SK-N-SH (cell line): ENCODE data around the gene CORO6. TPM values are rescaled to one million over a fixed set of nuclear protein-coding genes. Genes with fewer than 3 reads are reported as not detected.

Experiments
- CTCF ChIA-PET: fragments of 300-600, 350-600 bp; formaldehyde crosslinking; extraction: SDS; loops from one replicate; lab custom pipeline; 2021; lab: Yijun Ruan, JAX
- POLR2A ChIA-PET: fragments of 350-600 bp; sonication (Branson Sonifier 250); formaldehyde crosslinking; extraction: SDS; loops from one replicate; lab custom pipeline; 2020; ENCODE audit warnings: antibody characterized with exemption, inconsistent platforms; lab: Yijun Ruan, JAX
- DNase-seq: peaks from one replicate; pipeline ENCODE4 v3.0.0; 2012
- H2AFZ ChIP-seq: fragments of 200-600 bp; sonication (generic); 2 replicates; pipeline ENCODE4 v1.8.1; 2016; ENCODE audit warnings: antibody characterized with exemption, mild to moderate bottlenecking, low read depth
- H3F3A ChIP-seq: fragments of 200-600 bp; sonication (generic); replicated peaks from 2 replicates; pipeline ENCODE3; 2016; ENCODE audit warnings: antibody characterized with exemption, mild to moderate bottlenecking; ENCODE audit not compliant: insufficient read depth
- H3K27ac ChIP-seq, 2 experiments: fragments of 200-500 bp in 1 of 2; fragments of 200-600 bp in 1 of 2; sonication (Bioruptor generic) in 1 of 2; sonication (generic), shearing (Covaris generic) in 1 of 2; 2 replicates each; pipeline versions ENCODE4 v1.5.1 to v1.6.1; 2014 to 2016; ENCODE audit warnings: low read depth in 2 of 2, inconsistent platforms in 1 of 2, low read length in 1 of 2, mild to moderate bottlenecking in 1 of 2, mixed read lengths in 1 of 2
- H3K27me3 ChIP-seq: fragments of 200-600 bp; sonication (generic), shearing (Covaris generic); 2 replicates; pipeline ENCODE4 v1.6.1; 2016; ENCODE audit warnings: mixed run types; ENCODE audit not compliant: insufficient read depth
- H3K36me3 ChIP-seq, 2 experiments: fragments of 200-500 bp in 1 of 2; fragments of 200-600 bp in 1 of 2; sonication (Bioruptor generic) in 1 of 2; sonication (generic) in 1 of 2; replicated peaks in 1 of 2; 2 replicates each; pipeline versions ENCODE3 to v1.5.1; 2014 to 2016; ENCODE audit warnings: low read length in 1 of 2, mild to moderate bottlenecking in 1 of 2; ENCODE audit not compliant: insufficient read depth in 2 of 2, control insufficient read depth in 1 of 2
- H3K4me1 ChIP-seq, 2 experiments: fragments of 200-500 bp in 1 of 2; fragments of 200-600 bp in 1 of 2; sonication (Bioruptor generic) in 1 of 2; sonication (generic), shearing (Covaris generic) in 1 of 2; 2 replicates each; pipeline versions ENCODE4 v1.5.1 to v1.6.1; 2014 to 2016; ENCODE audit warnings: low read depth in 1 of 2, low read length in 1 of 2, mixed run types in 1 of 2; ENCODE audit not compliant: insufficient read depth in 2 of 2, control insufficient read depth in 1 of 2
- H3K4me2 ChIP-seq: fragments of 200-600 bp; sonication (generic), shearing (Covaris generic); 2 replicates; pipeline ENCODE4 v1.6.1; 2017; ENCODE audit warnings: mixed run types
- H3K4me3 ChIP-seq, 2 experiments: fragments of 200-500 bp in 1 of 2; fragments of 200-600 bp in 1 of 2; sonication (Bioruptor generic) in 1 of 2; sonication (generic), shearing (Covaris generic) in 1 of 2; 2 replicates each; pipeline versions ENCODE4 v1.5.1 to v1.8.1; 2014 to 2016; ENCODE audit warnings: low read depth in 2 of 2, inconsistent platforms in 1 of 2, low read length in 1 of 2, mild to moderate bottlenecking in 1 of 2, mixed read lengths in 1 of 2, moderate library complexity in 1 of 2
- H3K79me2 ChIP-seq: fragments of 200-600 bp; sonication (generic); 2 replicates; pipeline ENCODE4 v1.8.1; 2017; ENCODE audit warnings: mild to moderate bottlenecking; ENCODE audit not compliant: insufficient read depth
- H3K9ac ChIP-seq: fragments of 200-600 bp; sonication (generic); 2 replicates; pipeline ENCODE4 v1.6.1; 2017; ENCODE audit warnings: mixed run types
- H3K9me2 ChIP-seq: fragments of 200-600 bp; sonication (generic); 2 replicates; pipeline ENCODE4 v1.6.1; 2017; ENCODE audit warnings: mixed run types
- H3K9me3 ChIP-seq: fragments of 200-600 bp; sonication (generic); 2 replicates; pipeline ENCODE4 v1.6.1; 2017; ENCODE audit warnings: mixed run types, mild to moderate bottlenecking, moderate library complexity
- H4K20me1 ChIP-seq: fragments of 200-600 bp; sonication (generic); 2 replicates; pipeline ENCODE4 v1.6.1; 2017; ENCODE audit warnings: mild to moderate bottlenecking, mixed run types; ENCODE audit not compliant: insufficient read depth
- CHD2 ChIP-seq: fragments of 150-350 bp; IDR thresholded peaks from 2 replicates; pipeline ENCODE4 v1.6.1; 2018; ENCODE audit warnings: low read length; ENCODE audit not compliant: partially characterized antibody
- FOSL2 ChIP-seq: IDR thresholded peaks from 2 replicates; pipeline ENCODE4 v1.4.0; 2012; ENCODE audit warnings: low read depth, mild to moderate bottlenecking, moderate library complexity, borderline replicate concordance
- GABPA ChIP-seq: IDR thresholded peaks from 2 replicates; pipeline ENCODE4 v1.4.0; 2012; ENCODE audit warnings: low read depth, mild to moderate bottlenecking
- JUND ChIP-seq: IDR thresholded peaks from 2 replicates; pipeline ENCODE4 v1.4.0; 2012
- MEF2A ChIP-seq: IDR thresholded peaks from 2 replicates; pipeline ENCODE4 v1.4.0; 2012; ENCODE audit warnings: low read depth, borderline replicate concordance
- RCOR1 ChIP-seq: fragments of 150-350 bp; IDR thresholded peaks from 2 replicates; pipeline ENCODE4 v1.6.1; 2017; ENCODE audit warnings: antibody characterized with exemption, low read length
- RFX5 ChIP-seq: IDR thresholded peaks from 2 replicates; pipeline ENCODE4 v1.6.1; 2012; ENCODE audit warnings: mild to moderate bottlenecking, improper control_type of control experiment, low read length
- SMC3 ChIP-seq: IDR thresholded peaks from 2 replicates; pipeline ENCODE4 v1.6.1; 2012; ENCODE audit warnings: low read depth, low read length, improper control_type of control experiment
- TEAD4 ChIP-seq: IDR thresholded peaks from 2 replicates; pipeline ENCODE4 v1.4.0; 2012; ENCODE audit warnings: mild to moderate bottlenecking, borderline replicate concordance; ENCODE audit not compliant: insufficient read depth
- WGBS: methylation state at CpG from one replicate; pipeline ENCODE4 v1.1.6; 2017; ENCODE audit warnings: low lambda C conversion rate; 5-methylcytosine and 5-hydroxymethylcytosine counted together
- polyA plus RNA-seq, 3 experiments: library from polyadenylated mRNA; depleted of rRNA; stranded (reverse); fragments of >200 nt; gene quantifications; 2 replicates each; pipeline ENCODE4 v1.2.3, GENCODE V29; 2012
- TF ChIP-seq, protein P1 (sequence below): IDR thresholded peaks from 2 replicates; pipeline ENCODE4 v1.4.0; 2012; ENCODE audit warnings: low read depth
- TF ChIP-seq, protein P2 (sequence below): IDR thresholded peaks from 2 replicates; pipeline ENCODE4 v1.4.0; 2012; ENCODE audit warnings: low read depth, borderline replicate concordance

CORO6 gene
- polyA plus RNA-seq, 1 of the 3 experiments (the other 2 are of a cell fraction), result 18.4 TPM

DNA sequence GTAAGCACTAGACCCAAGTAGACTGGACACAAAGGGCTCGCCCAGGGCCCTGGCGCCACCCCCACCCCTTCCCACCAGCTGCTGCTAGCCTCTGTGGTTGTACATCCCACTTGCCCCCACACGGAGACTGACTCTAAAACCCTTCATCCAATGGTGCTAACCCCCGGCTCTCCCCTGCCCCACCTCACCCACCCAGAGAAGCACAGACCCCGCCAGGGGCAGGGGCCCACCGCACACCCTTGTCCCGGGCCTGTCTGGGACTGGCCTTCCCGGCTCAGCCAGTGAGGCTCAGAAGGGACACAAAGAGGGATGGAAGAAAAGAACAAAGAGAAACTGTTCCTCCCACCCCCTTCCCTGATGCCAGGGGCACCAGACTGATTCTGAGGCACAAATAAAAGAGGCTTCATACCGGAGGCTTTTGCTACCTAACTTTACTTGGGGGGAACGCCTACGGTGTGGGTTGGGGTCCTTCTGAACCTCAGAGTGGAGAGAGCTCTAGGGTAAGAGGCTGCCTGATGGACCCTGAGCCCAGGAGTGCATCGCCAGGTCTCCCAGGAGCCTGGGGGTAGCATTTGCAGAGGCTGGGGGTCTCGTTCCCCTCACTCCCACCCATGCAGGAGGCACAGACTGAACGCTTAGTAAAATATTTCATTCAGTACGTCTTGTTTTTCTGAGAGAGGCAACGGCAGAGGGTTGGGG, 8.2 kb downstream of the CORO6 start:
- DNase-seq, result peak; percentile 36
- H3K9me3 ChIP-seq, result no peaks in the 10 kb centered on the region
- 96% methylated on average over 13 of the region's 16 CpGs for WGBS
- peaks cover 0 to 28% of the 10 kb centered on the region in 2 experiments for H3K36me3 ChIP-seq
- TF ChIP-seq RCOR1 (no peak), MEF2A (no peak), SMC3 (no peak), GABPA (no peak), CHD2 (no peak), FOSL2 (no peak), JUND (no peak), TEAD4 (no peak)
- TF ChIP-seq, protein P1, sequence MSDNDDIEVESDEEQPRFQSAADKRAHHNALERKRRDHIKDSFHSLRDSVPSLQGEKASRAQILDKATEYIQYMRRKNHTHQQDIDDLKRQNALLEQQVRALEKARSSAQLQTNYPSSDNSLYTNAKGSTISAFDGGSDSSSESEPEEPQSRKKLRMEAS, result no peak
- TF ChIP-seq, protein P2, sequence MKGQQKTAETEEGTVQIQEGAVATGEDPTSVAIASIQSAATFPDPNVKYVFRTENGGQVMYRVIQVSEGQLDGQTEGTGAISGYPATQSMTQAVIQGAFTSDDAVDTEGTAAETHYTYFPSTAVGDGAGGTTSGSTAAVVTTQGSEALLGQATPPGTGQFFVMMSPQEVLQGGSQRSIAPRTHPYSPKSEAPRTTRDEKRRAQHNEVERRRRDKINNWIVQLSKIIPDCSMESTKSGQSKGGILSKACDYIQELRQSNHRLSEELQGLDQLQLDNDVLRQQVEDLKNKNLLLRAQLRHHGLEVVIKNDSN, result no peak
- H3K9ac ChIP-seq, result no peak overlapping the region
- H3K4me3 ChIP-seq, result no peak overlapping the region
- no peaks in the 10 kb centered on the region for H4K20me1 ChIP-seq
- no peaks in the 10 kb centered on the region for H3K27me3 ChIP-seq
- no peak overlapping the region; a peak in 1 of 4 replicates for H3K27ac ChIP-seq
- ChIA-PET CTCF (interaction anchor here (1.4 kb wide), 1 partner anchor 23 kb away, joined by 4 read pairs; no protein-coding TSS in a partner anchor), POLR2A (no interaction called here)
- no peak overlapping the region for H3K4me2 ChIP-seq
- peaks cover 2 to 19% of the 10 kb centered on the region in 2 experiments; a peak in 2 of 4 replicates for H3K4me1 ChIP-seq
- H3K9me2 ChIP-seq, result no peaks in the 10 kb centered on the region
- no peak overlapping the region for H2AFZ ChIP-seq
- no peaks in the 10 kb centered on the region for H3F3A ChIP-seq
- H3K79me2 ChIP-seq, result no peaks in the 10 kb centered on the region

DNA sequence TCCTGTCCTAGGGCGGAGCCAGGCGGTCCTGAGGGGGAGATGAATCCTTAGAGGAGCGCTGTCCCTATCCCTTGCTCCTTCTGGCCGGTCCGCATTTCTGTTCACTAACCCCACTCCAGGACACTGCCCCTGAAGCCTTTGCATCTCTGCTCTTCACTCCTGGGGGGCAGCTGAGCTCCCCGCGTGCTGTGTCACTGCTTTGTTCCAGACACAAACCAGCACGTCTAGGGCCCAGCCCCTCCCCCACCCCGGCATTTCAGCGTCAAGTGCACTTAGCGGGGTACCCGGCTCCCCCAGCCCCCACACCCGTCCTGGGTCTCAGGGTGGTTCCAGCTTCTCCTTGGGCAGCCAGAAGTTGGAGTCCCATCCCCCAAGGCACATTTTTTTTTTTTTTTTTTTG, 8.9 kb downstream of the CORO6 start:
- H3K27me3 ChIP-seq, result no peaks in the 10 kb centered on the region
- H3K79me2 ChIP-seq, result no peaks in the 10 kb centered on the region
- H4K20me1 ChIP-seq, result no peaks in the 10 kb centered on the region
- no peaks in the 10 kb centered on the region for H3F3A ChIP-seq
- DNase-seq, result no peak
- H3K4me3 ChIP-seq, result no peak overlapping the region
- H3K9me2 ChIP-seq, result no peaks in the 10 kb centered on the region
- H3K9ac ChIP-seq, result no peak overlapping the region
- WGBS, result 82% methylated on average over 9 of the region's 13 CpGs
- no peaks in the 10 kb centered on the region for H3K9me3 ChIP-seq
- H3K4me1 ChIP-seq, result peaks cover 0 to 12% of the 10 kb centered on the region in 2 experiments; a peak in 1 of 4 replicates
- ChIA-PET POLR2A (no interaction called here), CTCF (no interaction called here)
- H2AFZ ChIP-seq, result no peak overlapping the region
- peaks cover 0 to 30% of the 10 kb centered on the region in 2 experiments for H3K36me3 ChIP-seq
- H3K4me2 ChIP-seq, result no peak overlapping the region
- H3K27ac ChIP-seq, result no peak overlapping the region
- no peak for TF ChIP-seq MEF2A
- no peak for TF ChIP-seq RFX5
